ENCODE measurements around the gene KCTD12.

KCTD12 gene

GRCh38 chr13:76853481-76853880 lies 32.7 kb downstream of the KCTD12 start:
- no peak for DNase-seq

- DNase-seq: no peak
Observed at GRCh38 chr13:76852986-76853385, 33.2 kb downstream of the KCTD12 start.

GRCh38 chr13:76851961-76852360 lies 34.2 kb downstream of the KCTD12 start:
- no peak for DNase-seq

- DNase-seq: no peak
Observed at GRCh38 chr13:76849493-76849892, 36.7 kb downstream of the KCTD12 start.

- DNase-seq: peak; percentile 77 to 91
Observed at GRCh38 chr13:76848596-76848995, 37.6 kb downstream of the KCTD12 start.

GRCh38 chr13:76846363-76846762 lies 39.8 kb downstream of the KCTD12 start:
- DNase-seq: no peak

GRCh38 chr13:76845865-76846264 lies 40.3 kb downstream of the KCTD12 start:
- DNase-seq: no peak

- no peak for DNase-seq
Observed at GRCh38 chr13:76845367-76845766, 40.8 kb downstream of the KCTD12 start.

GRCh38 chr13:76837801-76838200 lies 48.4 kb downstream of the KCTD12 start:
- DNase-seq: peak in 1 of 2 experiments; percentile 9

- no peak for DNase-seq
Observed at GRCh38 chr13:76836311-76836710, 49.9 kb downstream of the KCTD12 start.

GRCh38 chr13:76833441-76833954 lies 52.7 kb downstream of the KCTD12 start:
- no peak for DNase-seq

- no peak for DNase-seq
Observed at GRCh38 chr13:76832258-76832988, 53.8 kb downstream of the KCTD12 start.

GRCh38 chr13:76830805-76831204 lies 55.4 kb downstream of the KCTD12 start:
- peak; percentile 27 to 82 for DNase-seq

Measured in NCI-H524 (cell line).